Activated naive CD8-positive, alpha-beta T cell (primary cell): Measurements from ENCODE around the gene PPP4R4.
A peak's percentile ranks its signal among the peaks of the same experiment; 100 is the strongest.
"Not testable (repeated sequence)": the region's sequence is repeated elsewhere in the genome, so short reads cannot be mapped to it uniquely, and the experiment has no call there.

ENCODE experiments used
- H3K27ac Mint-ChIP-seq: one replicate; pipeline ENCODE4 v1.8.0; 2021; ENCODE audit warnings: mixed read lengths
- H3K27me3 Mint-ChIP-seq: one replicate; pipeline ENCODE4 v1.8.0; 2021; ENCODE audit warnings: mixed read lengths
- H3K36me3 Mint-ChIP-seq: one replicate; pipeline ENCODE4 v1.8.0; 2021; ENCODE audit warnings: mixed read lengths
- H3K4me1 Mint-ChIP-seq: one replicate; pipeline ENCODE4 v1.8.0; 2021; ENCODE audit warnings: low read depth, mixed read lengths
- H3K4me3 Mint-ChIP-seq: one replicate; pipeline ENCODE4 v1.8.0; 2021; ENCODE audit warnings: mild to moderate bottlenecking, mixed read lengths
- H3K9me3 Mint-ChIP-seq: one replicate; pipeline ENCODE4 v1.8.0; 2021; ENCODE audit warnings: low read depth, mixed read lengths

Gene PPP4R4

DNA sequence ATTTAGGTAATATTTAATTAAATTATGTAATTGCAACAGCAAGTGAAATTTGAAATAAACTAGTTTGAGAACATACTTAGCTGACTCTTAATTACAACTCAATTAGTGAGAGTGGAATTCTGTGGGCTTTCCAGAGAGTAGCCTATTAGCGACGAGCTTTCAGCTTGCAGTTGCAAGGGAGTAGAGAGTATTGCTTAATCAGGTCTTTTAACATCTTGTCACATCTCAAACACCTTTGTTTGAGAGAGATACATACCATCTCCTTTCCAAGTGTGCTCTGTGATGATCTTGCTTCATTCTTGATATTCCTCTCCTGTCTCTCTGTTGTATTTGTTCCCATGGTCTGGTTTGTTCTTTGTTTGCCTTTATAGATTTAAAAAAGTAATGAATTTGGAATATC is 7.7 kb downstream of the PPP4R4 start:
- no peak overlapping the region for H3K4me3 Mint-ChIP-seq

DNA sequence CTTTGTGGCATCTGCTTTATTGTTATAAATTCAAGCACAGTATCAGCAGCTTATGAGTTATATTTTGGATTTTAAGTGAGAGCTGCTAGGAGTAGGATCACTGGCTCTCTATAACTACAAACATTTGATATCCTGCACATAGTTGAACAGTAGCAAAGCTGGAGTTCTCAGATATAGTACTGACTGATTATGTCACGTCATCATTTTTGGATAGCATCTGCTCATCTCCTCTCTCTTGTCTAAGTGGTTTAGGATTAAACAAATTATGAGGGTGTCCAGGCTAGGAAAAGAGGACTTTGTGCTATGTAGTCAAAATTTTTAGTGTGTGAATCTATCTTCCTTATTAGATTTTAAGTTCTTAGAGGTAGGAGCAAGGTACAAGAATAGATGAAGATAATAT is 18.4 kb downstream of the PPP4R4 start:
- Mint-ChIP-seq H3K36me3 (peaks cover 5% of the 10 kb centered on the region), H3K27me3 (peaks cover 18% of the 10 kb centered on the region), H3K4me3 (no peak overlapping the region), H3K27ac (no peak overlapping the region), H3K9me3 (peaks cover 8% of the 10 kb centered on the region), H3K4me1 (no peaks in the 10 kb centered on the region)

More for the DNA sequence above, 7.7 kb downstream of the PPP4R4 start:
- H3K9me3 Mint-ChIP-seq = no peaks in the 10 kb centered on the region
- no peaks in the 10 kb centered on the region for H3K27me3 Mint-ChIP-seq
- no peak overlapping the region for H3K27ac Mint-ChIP-seq
- no peaks in the 10 kb centered on the region for H3K36me3 Mint-ChIP-seq
- peaks cover 10% of the 10 kb centered on the region for H3K4me1 Mint-ChIP-seq

DNA sequence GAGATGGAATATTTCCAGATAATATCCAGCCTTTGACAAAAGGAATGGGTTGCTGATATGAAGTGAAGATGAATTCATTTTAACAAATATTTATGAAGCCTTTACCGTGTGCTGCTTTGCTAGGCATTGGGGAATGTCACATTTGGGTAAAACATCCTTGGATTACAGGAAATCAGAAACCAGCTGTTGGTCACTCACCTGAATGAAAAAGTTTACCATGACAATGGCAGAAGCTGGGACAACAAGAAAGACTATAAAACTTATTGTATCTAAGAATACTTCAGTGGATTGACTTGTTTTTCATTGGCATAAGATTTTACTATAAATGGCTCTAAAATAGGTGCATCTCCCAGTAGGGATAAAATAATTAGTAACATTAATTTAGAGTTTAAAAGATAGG is 19.7 kb downstream of the PPP4R4 start:
- Mint-ChIP-seq H3K4me3 (no peak overlapping the region), H3K36me3 (peaks cover 5% of the 10 kb centered on the region), H3K4me1 (no peaks in the 10 kb centered on the region), H3K27me3 (peaks cover 15% of the 10 kb centered on the region), H3K27ac (no peak overlapping the region), H3K9me3 (peaks cover 8% of the 10 kb centered on the region)

DNA sequence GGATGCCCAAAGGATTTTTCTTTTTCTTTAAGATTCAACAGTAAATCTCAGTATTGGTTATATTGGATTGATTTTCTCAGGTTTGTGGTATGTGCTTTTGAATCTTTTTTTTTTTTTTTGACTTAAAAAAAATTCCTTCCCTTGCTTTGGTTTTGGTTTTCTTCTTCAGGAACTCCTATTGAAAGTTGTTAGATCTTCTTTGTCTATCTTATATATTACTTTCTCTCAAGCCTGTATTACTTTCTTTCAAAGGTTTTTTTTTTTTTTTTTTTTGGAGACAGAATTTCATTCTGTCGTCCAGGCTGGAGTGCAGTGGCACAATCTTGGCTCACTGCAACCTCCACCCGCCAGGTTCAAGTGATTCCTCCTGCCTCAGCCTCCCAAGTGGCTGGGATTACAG is 21.9 kb downstream of the PPP4R4 start:
- Mint-ChIP-seq H3K4me1 (no peaks in the 10 kb centered on the region), H3K27ac (no peak overlapping the region), H3K4me3 (no peak overlapping the region), H3K9me3 (peaks cover 16% of the 10 kb centered on the region), H3K27me3 (peaks cover 20% of the 10 kb centered on the region), H3K36me3 (peaks cover 13% of the 10 kb centered on the region)

DNA sequence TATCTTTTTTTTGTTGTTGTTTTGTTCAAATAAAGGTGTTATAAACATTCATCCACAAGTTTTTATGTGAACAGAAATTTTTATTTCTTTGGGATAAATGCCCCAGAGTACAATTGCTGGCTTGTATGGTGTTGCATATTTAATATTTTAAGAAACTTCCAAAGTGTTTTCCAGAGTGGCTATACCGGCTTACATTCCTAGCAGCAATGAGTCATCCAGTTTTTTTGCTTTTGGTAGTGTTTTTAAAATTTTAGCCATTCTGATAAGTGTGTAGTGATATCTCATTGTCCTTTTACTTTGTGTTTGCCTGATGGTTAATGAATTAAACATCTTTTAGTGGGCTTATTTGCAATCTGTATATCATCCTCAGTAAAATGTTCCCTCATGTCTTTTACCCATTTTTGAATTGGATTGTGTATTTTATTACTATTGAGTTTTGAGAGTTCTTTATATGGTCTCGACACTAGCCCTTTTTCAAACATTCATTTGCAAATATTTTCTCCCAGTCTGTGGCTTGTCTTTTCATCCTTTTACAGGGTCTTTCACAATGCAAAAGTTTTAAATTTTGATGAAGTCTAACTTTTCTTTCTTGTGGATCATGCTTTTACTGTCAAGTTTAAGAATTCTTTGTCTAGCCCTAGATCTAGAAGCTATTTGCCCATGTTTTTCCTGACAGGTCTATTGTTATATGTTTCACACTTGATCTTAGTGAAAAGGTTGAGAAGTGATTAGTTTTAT is 29.5 kb downstream of the PPP4R4 start:
- H3K27me3 Mint-ChIP-seq = peaks cover 17% of the 10 kb centered on the region
- no peak overlapping the region for H3K27ac Mint-ChIP-seq
- no peaks in the 10 kb centered on the region for H3K4me1 Mint-ChIP-seq
- H3K4me3 Mint-ChIP-seq = no peak overlapping the region
- peaks cover 9% of the 10 kb centered on the region for H3K9me3 Mint-ChIP-seq
- H3K36me3 Mint-ChIP-seq = peaks cover 7% of the 10 kb centered on the region

DNA sequence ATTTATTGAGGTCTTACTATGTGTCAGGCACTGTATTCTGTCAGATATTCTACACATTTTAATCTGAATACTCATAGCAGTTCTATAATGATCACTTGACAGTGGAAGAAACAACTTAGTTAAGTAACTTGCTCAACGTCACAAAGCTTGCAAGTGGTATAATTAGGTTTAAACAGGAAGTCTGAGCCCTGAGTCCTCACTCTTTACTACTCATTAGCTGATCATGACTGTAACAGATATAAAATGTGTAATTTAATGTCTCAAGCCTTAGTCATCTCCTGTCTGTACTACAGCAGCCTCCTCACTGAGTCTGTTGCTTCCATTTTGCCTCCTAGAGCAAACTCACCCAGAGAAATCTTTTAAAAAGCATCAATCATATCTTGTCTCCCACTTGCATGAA is 38.9 kb downstream of the PPP4R4 start:
- no peaks in the 10 kb centered on the region for H3K4me1 Mint-ChIP-seq
- no peak overlapping the region for H3K4me3 Mint-ChIP-seq
- H3K36me3 Mint-ChIP-seq = peaks cover 8% of the 10 kb centered on the region
- H3K27ac Mint-ChIP-seq = no peak overlapping the region
- H3K9me3 Mint-ChIP-seq = peaks cover 10% of the 10 kb centered on the region
- peaks cover 16% of the 10 kb centered on the region for H3K27me3 Mint-ChIP-seq

DNA sequence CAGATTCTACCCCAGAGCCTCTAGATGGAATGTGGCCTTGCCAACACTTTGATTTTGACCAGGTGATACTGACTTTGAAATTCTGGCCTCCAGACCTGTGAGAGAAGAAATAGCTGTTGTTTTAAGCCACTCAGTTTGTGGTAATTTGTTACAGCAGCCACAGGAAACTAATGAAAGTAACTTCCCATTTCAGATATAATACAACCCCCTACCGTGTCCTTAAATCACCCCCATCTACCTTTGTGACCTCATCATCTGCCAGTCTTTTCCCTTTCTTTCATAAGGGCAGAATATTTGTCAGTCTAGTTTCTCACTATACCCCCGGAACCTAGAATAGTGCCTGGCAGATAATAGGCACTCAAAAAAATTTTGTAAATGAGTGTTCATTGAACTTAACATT is 39.6 kb downstream of the PPP4R4 start:
- Mint-ChIP-seq H3K36me3 (peaks cover 8% of the 10 kb centered on the region), H3K4me1 (no peaks in the 10 kb centered on the region), H3K4me3 (no peak overlapping the region), H3K27ac (no peak overlapping the region), H3K9me3 (peaks cover 10% of the 10 kb centered on the region), H3K27me3 (peaks cover 17% of the 10 kb centered on the region)

DNA sequence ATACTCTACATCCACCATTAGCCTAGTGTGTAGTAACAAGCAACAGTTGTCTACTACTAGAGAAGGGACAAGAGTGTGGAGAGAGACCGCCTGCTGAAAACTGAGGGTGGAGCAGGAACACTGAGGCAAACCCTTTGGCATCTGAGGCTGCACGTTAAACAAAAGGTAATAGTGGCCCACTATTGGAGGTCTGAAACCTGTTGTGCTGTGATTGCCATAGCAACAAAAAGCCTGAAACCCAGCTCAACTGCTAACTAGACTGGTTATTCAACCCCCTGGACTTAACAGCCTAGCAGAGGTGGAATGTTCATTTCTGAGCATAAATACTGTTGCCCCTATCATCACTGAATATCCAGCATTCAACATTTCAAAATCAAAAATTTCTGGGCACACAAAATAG is 43.0 kb downstream of the PPP4R4 start:
- peaks cover 14% of the 10 kb centered on the region for H3K27me3 Mint-ChIP-seq
- H3K4me1 Mint-ChIP-seq = no peaks in the 10 kb centered on the region
- H3K36me3 Mint-ChIP-seq = peaks cover 11% of the 10 kb centered on the region
- no peak overlapping the region for H3K27ac Mint-ChIP-seq
- no peak overlapping the region for H3K4me3 Mint-ChIP-seq
- peaks cover 15% of the 10 kb centered on the region for H3K9me3 Mint-ChIP-seq

DNA sequence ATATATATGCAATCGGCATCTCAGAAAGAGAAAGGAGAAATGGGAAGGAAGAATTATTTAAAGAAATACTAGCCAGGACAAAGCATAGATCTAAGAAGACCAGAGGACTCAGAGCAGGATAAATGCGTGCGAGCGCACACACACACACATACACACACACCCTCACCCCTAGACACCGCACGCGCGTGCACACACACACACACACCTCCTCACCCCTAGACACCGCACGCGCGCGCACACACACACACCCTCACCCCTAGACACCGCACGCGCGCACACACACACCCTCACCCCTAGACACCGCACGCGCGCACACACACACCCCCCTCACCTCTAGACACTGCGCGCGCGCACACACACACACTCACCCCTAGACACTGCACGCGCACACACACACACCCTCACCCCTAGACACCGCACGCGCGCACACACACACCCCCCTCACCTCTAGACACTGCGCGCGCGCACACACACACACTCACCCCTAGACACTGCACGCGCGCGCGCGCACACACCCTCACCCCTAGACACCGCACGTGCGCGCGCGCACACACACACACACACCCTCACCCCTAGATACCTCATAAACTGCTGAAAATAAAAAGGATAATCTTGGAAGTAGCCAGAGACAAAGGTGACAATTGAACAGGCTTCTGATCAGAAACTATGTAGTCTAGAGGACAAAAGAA is 44.2 kb downstream of the PPP4R4 start:
- H3K4me3 Mint-ChIP-seq = peak overlapping the region; percentile 40

DNA sequence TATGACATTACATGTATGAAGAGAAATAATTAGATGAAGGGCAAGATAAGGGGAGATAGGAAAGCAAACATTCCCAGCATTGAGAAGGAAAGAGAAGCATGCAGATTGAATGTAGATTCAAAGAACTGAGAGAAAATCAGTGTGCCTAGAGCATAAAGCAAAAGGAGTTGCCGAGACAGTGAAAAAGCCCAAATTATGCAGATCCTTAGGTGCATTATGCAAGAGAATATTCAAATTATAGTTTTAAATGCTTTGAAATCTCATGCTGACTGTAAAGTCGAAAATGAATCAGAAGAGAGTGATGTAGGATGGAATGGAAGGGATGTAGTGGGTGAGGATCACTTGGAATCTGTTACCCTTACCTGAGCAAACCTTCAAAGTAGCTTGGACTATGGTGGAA is 49.9 kb downstream of the PPP4R4 start:
- Mint-ChIP-seq H3K4me1 (no peaks in the 10 kb centered on the region), H3K27ac (no peak overlapping the region), H3K4me3 (no peak overlapping the region), H3K27me3 (peaks cover 2% of the 10 kb centered on the region), H3K36me3 (peaks cover 8% of the 10 kb centered on the region), H3K9me3 (peaks cover 10% of the 10 kb centered on the region)

More for the DNA sequence above, 44.2 kb downstream of the PPP4R4 start:
- H3K9me3 Mint-ChIP-seq = peaks cover 18% of the 10 kb centered on the region
- H3K27me3 Mint-ChIP-seq = peaks cover 11% of the 10 kb centered on the region
- peaks cover 12% of the 10 kb centered on the region for H3K36me3 Mint-ChIP-seq
- not testable (repeated sequence) for H3K27ac Mint-ChIP-seq, H3K4me1 Mint-ChIP-seq

DNA sequence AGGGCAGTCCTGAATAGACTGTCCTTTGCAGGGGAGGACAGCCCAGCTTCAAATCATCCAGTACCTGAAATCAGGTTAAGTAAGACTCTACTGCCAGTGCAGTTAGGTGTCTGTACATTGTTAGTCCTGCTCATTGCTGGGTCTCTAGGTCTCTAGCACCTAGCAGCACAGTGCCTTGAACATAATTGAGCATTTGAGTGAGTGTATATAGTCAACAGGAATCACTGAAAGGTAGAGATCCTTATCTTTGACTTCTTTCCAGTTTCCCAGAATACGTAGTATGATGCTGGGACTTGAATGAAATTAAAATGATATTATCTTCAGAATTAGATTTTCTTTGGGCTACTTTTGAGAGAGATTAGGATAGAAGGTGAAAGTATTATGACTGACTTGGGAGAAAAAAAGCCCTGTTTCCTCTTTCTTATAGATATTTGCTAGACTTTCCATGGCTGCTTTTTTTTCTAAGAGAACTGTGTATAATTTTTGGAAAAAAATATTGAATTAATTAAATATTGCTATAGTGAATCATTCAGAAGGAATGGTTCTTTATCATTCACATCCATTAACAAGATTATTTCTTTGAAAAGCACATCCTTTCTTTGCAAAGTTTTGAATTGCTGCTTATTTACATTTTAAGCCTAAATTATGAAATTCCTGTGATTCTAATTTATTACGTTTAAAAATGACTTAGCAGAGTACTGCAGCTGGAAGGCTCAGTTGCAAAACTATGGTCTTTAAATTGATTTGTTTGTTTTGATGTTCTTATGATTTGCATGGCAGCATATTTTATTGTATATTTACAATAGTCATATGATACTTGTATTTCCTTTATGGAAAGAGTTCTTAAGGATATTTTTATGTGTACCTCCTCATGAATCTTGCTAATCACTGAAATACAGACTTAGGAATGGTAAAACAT is 51.6 kb downstream of the PPP4R4 start:
- Mint-ChIP-seq H3K4me3 (no peak overlapping the region), H3K27me3 (peaks cover 4% of the 10 kb centered on the region), H3K9me3 (peaks cover 10% of the 10 kb centered on the region), H3K27ac (no peak overlapping the region), H3K4me1 (no peaks in the 10 kb centered on the region), H3K36me3 (peaks cover 8% of the 10 kb centered on the region)

DNA sequence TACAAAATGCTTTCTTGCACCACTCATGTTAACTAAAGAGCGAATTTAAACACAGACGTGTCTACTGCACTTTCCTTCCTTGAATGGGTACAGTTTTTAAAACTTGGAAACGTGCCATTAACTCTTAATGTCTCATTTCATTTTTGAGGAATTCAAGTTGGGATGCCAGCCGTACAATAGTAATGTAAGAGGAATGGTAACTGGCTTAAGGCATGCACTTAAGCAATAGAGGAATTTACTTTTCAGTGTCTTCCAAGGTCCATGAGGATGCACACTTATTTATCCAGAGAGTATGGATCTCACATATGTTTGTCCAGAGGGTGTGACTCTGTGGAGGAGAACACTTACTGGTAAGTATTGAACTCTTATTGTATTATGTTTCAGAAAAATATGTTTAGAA is 52.9 kb downstream of the PPP4R4 start:
- Mint-ChIP-seq H3K4me3 (no peak overlapping the region), H3K4me1 (no peaks in the 10 kb centered on the region), H3K27ac (no peak overlapping the region), H3K9me3 (peaks cover 5% of the 10 kb centered on the region), H3K36me3 (peaks cover 5% of the 10 kb centered on the region), H3K27me3 (peaks cover 4% of the 10 kb centered on the region)

DNA sequence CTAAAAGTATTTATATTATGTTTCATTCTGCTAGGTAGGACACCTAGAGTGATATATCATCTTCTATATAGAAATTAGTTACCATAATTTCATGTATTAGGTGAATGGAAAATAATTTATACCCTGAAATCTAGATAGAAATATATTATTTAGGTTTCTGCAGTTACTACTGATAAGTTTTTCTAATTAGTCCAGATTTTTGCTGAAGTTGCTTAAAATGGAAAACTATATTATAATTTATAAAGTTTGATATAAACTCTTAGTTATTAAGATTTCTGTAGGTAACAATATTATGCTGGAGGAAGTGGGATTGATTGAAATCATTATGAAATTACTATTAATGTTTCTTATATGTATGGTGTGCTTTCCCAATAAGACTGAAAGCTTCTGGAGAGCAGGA is 62.9 kb downstream of the PPP4R4 start:
- peaks cover 3% of the 10 kb centered on the region for H3K27me3 Mint-ChIP-seq
- no peaks in the 10 kb centered on the region for H3K4me1 Mint-ChIP-seq
- no peak overlapping the region for H3K4me3 Mint-ChIP-seq
- peaks cover 2% of the 10 kb centered on the region for H3K36me3 Mint-ChIP-seq
- H3K9me3 Mint-ChIP-seq = no peaks in the 10 kb centered on the region
- no peak overlapping the region for H3K27ac Mint-ChIP-seq

DNA sequence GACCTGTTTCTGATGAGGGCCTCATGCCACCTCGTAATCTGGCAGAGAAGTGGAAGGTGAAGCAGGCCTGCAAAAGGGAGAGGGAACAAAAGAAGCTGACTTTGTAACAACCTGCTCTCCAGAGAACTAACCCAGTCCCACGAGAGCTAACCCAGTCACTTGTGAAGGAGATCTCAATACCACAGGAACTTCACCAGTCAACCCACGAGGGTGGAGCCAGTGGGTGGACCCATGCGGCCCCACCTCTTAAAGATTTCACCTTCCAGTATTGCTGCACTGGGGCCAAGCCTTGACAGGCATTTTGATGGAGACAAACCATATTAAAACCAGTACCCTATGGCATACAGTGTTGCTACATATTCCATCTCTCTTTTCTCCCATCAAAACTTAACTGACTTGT is 63.9 kb downstream of the PPP4R4 start:
- H3K27ac Mint-ChIP-seq = no peak overlapping the region
- H3K4me1 Mint-ChIP-seq = no peaks in the 10 kb centered on the region
- H3K36me3 Mint-ChIP-seq = peaks cover 2% of the 10 kb centered on the region
- H3K9me3 Mint-ChIP-seq = no peaks in the 10 kb centered on the region
- H3K4me3 Mint-ChIP-seq = no peak overlapping the region
- peaks cover 3% of the 10 kb centered on the region for H3K27me3 Mint-ChIP-seq

DNA sequence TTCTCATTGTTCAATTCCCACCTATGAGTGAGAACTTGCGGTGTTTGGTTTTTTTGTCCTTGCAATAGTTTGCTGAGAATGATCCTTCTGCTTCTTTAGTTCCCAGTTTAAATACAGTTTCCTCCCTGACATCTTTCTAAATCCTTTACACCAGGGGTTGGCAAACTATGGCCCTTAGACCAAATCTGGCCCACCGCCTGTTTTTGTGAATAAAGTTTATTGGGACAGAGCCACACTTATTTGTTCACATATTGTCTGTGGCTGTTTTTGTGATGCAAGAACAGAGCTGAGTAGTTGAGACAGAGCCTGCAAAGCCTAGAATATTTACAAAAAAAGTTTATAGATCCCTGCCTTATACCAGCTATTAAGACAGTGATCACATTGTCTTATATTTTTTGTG is 65.3 kb downstream of the PPP4R4 start:
- no peaks in the 10 kb centered on the region for H3K4me1 Mint-ChIP-seq
- peaks cover 2% of the 10 kb centered on the region for H3K36me3 Mint-ChIP-seq
- no peak overlapping the region for H3K4me3 Mint-ChIP-seq
- peaks cover 3% of the 10 kb centered on the region for H3K27me3 Mint-ChIP-seq
- H3K9me3 Mint-ChIP-seq = no peaks in the 10 kb centered on the region
- no peak overlapping the region for H3K27ac Mint-ChIP-seq
